Stomach (tissue), 4 donors: ENCODE data around the gene ADGRD1.

Experiments
- EP300 ChIP-seq: sonication (generic); formaldehyde crosslinking; IDR thresholded peaks from one replicate; pipeline ENCODE4 v1.6.1; 2017; ENCODE audit warnings: antibody characterized with exemption
- POLR2A ChIP-seq, 4 donors: fragments of 450-650 bp; IDR thresholded peaks; one replicate each; pipeline ENCODE4 v1.6.1; 2016; ENCODE audit warnings: antibody characterized with exemption in 4 of 4, control low read depth in 2 of 4, mild to moderate bottlenecking in 1 of 4, moderate library complexity in 1 of 4
- POLR2AphosphoS5 ChIP-seq, 3 donors: sonication (generic); formaldehyde crosslinking; IDR thresholded peaks; one replicate each; pipeline ENCODE4 v1.6.1; 2016; ENCODE audit warnings: antibody characterized with exemption in 3 of 3
- TF ChIP-seq, protein P1 (sequence below), 7 experiments: fragments of 450-650 bp in 4 of 7; fragments of 200-600 bp in 3 of 7; sonication (generic) in 3 of 7; IDR thresholded peaks; one replicate each; pipeline ENCODE4 v1.5.1; 2016 to 2019; ENCODE audit warnings: antibody characterized with exemption in 7 of 7, control low read depth in 2 of 7, mild to moderate bottlenecking in 1 of 7

DNA sequence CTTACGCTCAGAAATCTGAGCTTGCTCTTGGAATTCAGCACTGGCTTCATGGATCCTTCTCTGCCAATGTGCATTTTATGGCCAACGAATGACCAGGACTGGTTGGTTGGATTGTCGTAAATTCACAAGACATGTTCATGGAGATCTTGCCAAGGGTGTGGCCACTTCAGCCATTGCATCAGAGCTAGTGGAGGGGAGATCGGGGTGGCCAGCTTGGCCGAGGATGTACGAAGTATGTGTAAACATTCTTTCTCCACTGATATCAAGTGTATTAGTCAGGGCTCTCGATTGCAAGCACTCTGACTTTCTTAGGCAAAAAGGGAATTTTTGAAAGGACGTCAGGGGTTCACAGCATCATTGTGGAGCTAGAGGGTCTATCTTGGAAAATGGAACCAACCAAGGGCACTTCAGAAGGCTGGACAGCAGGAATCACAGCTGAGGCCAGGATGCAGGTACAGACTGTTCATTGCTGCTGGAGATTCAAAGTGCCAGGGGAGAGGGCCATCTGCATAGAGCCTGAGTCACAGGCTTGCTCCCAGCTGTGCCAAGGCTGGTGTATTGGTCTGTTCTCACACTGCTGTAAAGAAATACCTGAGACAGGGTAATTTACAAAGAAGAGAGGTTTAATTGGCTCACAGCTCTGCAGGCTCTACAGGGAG lies 32.9 kb upstream of the ADGRD1 start:
- TF ChIP-seq POLR2A (IDR thresholded peaks at IDR 0.05) (no peak), POLR2AphosphoS5 (IDR thresholded peaks at IDR 0.05) (peak; percentile 8 to 45 (median 39)), EP300 (no peak)
- TF ChIP-seq, protein P1, sequence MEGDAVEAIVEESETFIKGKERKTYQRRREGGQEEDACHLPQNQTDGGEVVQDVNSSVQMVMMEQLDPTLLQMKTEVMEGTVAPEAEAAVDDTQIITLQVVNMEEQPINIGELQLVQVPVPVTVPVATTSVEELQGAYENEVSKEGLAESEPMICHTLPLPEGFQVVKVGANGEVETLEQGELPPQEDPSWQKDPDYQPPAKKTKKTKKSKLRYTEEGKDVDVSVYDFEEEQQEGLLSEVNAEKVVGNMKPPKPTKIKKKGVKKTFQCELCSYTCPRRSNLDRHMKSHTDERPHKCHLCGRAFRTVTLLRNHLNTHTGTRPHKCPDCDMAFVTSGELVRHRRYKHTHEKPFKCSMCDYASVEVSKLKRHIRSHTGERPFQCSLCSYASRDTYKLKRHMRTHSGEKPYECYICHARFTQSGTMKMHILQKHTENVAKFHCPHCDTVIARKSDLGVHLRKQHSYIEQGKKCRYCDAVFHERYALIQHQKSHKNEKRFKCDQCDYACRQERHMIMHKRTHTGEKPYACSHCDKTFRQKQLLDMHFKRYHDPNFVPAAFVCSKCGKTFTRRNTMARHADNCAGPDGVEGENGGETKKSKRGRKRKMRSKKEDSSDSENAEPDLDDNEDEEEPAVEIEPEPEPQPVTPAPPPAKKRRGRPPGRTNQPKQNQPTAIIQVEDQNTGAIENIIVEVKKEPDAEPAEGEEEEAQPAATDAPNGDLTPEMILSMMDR (IDR thresholded peaks at IDR 0.05), result no peak
